Panc1 (cell line): ENCODE data around the gene ACAT2.

Experiments
- CTCF ChIP-seq: fragments of 450-650 bp; IDR thresholded peaks from 2 replicates; pipeline ENCODE4 v1.5.1; 2017; ENCODE audit warnings: mild to moderate bottlenecking
- POLR2AphosphoS5 ChIP-seq: IDR thresholded peaks from 2 replicates; pipeline ENCODE4 v1.6.1; 2012; ENCODE audit warnings: mild to moderate bottlenecking, low read depth, low read length, moderate library complexity
- REST ChIP-seq, 2 experiments: IDR thresholded peaks; 2 replicates each; pipeline ENCODE4 v1.6.1; 2011 to 2012; ENCODE audit warnings: low read depth in 2 of 2, control low read depth in 1 of 2, low read length in 1 of 2, mild to moderate bottlenecking in 1 of 2, moderate library complexity in 1 of 2; ENCODE audit not compliant: insufficient read depth in 1 of 2
- SIN3A ChIP-seq: IDR thresholded peaks from 2 replicates; pipeline ENCODE4 v1.6.1; 2012; ENCODE audit warnings: low read depth, mild to moderate bottlenecking, low read length, moderate library complexity, borderline replicate concordance; ENCODE audit not compliant: insufficient read depth
- TCF7L2 ChIP-seq: IDR thresholded peaks from 2 replicates; pipeline ENCODE4 v1.6.1; 2011; ENCODE audit warnings: mild to moderate bottlenecking, low read depth, low read length, inconsistent platforms

- TF ChIP-seq CTCF (peak; percentile 68), POLR2AphosphoS5 (no peak), REST (IDR thresholded peaks at IDR 0.05; ENCODE audit: insufficient read depth in 1 of 2, low read depth in 2 of 2, low read length in 1 of 2) (no peak), SIN3A (no peak), TCF7L2 (no peak)
Measured at GRCh38 chr6:159720708-159721107, 41.1 kb upstream of the ACAT2 start.
